WERI-Rb-1 (cell line): ENCODE results near the gene MBP.

ENCODE experiments used
- DNase-seq: peaks from one replicate; pipeline ENCODE4 v3.0.0-alpha.2; 2020
- H3K27ac ChIP-seq: fragments of 250-450 bp; sonication (Bioruptor Pico); 2 replicates; pipeline ENCODE4 v1.5.1; 2020; ENCODE audit warnings: mild to moderate bottlenecking, moderate library complexity
- H3K27me3 ChIP-seq: fragments of 250-450 bp; sonication (Bioruptor Pico); 2 replicates; pipeline ENCODE4 v1.5.1; 2021; ENCODE audit warnings: mild to moderate bottlenecking, low read depth, moderate library complexity; ENCODE audit not compliant: insufficient read depth, severe bottlenecking
- H3K36me3 ChIP-seq: fragments of 250-450 bp; sonication (Bioruptor Pico); 2 replicates; pipeline ENCODE4 v1.5.1; 2020; ENCODE audit warnings: mild to moderate bottlenecking, moderate library complexity
- H3K4me3 ChIP-seq: 2 replicates; pipeline ENCODE4 v1.5.1; 2011; ENCODE audit warnings: low read depth, mild to moderate bottlenecking, control low read depth, low read length
- H3K9me3 ChIP-seq: fragments of 250-450 bp; sonication (Bioruptor Pico); 2 replicates; pipeline ENCODE4 v1.5.1; 2021; ENCODE audit warnings: mild to moderate bottlenecking, moderate library complexity; ENCODE audit not compliant: severe bottlenecking
- TF ChIP-seq, protein P1 (sequence below): IDR thresholded peaks from 2 replicates; pipeline ENCODE4 v1.5.1; 2011; ENCODE audit warnings: low read depth, mild to moderate bottlenecking, control low read depth, inconsistent platforms, low read length

MBP gene

DNA sequence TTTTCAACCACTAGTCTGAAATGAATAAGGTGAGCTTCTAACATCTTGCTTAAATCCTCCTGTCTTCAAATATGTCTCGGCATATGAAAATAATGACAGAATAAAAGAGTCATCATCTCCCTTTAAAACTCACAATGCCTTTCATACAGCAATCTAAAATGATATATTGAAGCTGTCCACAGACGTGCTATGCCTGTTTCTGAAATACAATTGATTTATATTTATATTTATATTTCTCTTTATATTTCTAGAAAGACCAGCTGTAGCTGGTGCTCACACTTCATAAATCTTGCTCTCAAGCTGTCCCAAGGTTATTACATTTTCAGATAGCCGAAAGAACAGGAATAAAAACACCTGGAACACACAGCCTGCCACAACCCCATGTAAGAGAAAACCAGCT is 11.1 kb downstream of the MBP start:
- Histone ChIP-seq H3K36me3 (no peaks in the 10 kb centered on the region), H3K4me3 (no peak overlapping the region), H3K9me3 (peaks cover 2% of the 10 kb centered on the region), H3K27me3 (no peaks in the 10 kb centered on the region), H3K27ac (no peak overlapping the region)
- no peak for DNase-seq
- TF ChIP-seq, protein P1, sequence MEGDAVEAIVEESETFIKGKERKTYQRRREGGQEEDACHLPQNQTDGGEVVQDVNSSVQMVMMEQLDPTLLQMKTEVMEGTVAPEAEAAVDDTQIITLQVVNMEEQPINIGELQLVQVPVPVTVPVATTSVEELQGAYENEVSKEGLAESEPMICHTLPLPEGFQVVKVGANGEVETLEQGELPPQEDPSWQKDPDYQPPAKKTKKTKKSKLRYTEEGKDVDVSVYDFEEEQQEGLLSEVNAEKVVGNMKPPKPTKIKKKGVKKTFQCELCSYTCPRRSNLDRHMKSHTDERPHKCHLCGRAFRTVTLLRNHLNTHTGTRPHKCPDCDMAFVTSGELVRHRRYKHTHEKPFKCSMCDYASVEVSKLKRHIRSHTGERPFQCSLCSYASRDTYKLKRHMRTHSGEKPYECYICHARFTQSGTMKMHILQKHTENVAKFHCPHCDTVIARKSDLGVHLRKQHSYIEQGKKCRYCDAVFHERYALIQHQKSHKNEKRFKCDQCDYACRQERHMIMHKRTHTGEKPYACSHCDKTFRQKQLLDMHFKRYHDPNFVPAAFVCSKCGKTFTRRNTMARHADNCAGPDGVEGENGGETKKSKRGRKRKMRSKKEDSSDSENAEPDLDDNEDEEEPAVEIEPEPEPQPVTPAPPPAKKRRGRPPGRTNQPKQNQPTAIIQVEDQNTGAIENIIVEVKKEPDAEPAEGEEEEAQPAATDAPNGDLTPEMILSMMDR: no peak

DNA sequence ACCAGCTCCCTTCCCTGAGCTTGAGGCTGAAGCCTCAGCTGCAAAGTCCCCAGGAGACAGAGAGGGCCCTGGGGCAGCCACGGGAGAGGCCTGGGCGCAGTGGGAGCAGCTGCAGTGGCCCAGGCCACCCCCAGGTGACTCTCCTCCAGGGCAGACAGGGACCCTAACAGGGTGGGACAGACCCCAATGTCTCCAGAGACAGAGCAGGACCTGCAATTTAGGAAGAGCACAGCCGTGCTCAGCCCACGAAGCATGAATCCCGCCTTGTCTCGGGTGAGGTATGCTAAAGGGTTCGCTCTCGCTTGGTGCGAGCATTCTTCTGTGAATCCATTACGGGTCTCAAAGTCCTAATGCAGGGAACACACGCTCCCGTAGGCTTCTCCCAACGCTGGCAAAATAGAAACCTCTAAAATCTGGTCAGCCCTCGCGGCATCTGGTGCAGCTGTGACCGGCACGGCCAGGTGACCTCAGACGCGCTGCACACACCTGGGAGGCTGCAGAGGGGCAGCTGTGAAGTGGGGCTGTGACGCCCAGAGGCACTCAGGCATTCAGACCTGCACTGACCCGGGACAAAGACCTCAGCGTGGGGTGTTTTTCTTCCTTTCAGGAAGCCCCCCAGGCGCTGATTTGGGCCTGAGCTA is 12.6 kb downstream of the MBP start:
- H3K9me3 ChIP-seq: peaks cover 2% of the 10 kb centered on the region
- TF ChIP-seq, protein P1: no peak
- DNase-seq: no peak
- no peak overlapping the region for H3K27ac ChIP-seq
- no peaks in the 10 kb centered on the region for H3K36me3 ChIP-seq
- H3K4me3 ChIP-seq: no peak overlapping the region
- H3K27me3 ChIP-seq: no peaks in the 10 kb centered on the region

DNA sequence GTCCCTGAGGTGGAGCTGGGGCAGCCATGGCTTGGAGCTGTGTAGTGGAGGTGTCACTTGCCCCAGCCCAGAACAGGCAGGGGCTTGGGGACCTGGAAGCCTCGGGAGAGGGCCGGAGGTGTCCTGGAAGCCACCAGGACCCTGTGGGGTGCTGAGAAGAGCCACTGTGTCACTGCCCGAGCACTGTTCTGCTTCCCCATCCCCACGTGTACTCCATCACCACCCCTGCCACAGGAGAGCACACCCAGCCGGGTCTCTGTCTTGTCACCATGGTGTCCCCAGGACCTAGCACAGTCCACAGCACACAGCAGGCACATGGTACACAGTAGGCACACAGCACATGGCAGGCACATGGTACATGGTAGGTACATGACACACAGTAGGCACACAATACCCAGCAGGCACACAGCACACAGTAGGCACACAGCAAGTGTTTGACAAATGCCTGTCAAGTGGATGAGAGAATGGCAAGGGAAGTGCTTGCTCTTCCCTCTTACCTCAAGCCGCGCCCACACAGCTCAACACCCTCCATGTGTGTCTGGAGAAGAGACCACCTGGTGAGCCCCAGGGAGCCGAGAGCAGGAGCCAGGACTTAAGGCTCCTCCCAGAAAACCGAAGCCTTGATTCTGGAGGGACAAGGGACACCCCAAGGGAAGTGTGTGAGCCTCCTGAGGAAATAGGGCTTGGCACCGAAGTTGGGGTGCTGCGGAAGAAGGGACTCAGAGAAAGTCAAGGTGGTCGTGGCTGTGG is 13.3 kb downstream of the MBP start:
- TF ChIP-seq, protein P1: no peak
- Histone ChIP-seq H3K27ac (no peak overlapping the region), H3K36me3 (no peaks in the 10 kb centered on the region), H3K4me3 (no peak overlapping the region), H3K9me3 (peaks cover 2% of the 10 kb centered on the region), H3K27me3 (no peaks in the 10 kb centered on the region)
- no peak for DNase-seq

DNA sequence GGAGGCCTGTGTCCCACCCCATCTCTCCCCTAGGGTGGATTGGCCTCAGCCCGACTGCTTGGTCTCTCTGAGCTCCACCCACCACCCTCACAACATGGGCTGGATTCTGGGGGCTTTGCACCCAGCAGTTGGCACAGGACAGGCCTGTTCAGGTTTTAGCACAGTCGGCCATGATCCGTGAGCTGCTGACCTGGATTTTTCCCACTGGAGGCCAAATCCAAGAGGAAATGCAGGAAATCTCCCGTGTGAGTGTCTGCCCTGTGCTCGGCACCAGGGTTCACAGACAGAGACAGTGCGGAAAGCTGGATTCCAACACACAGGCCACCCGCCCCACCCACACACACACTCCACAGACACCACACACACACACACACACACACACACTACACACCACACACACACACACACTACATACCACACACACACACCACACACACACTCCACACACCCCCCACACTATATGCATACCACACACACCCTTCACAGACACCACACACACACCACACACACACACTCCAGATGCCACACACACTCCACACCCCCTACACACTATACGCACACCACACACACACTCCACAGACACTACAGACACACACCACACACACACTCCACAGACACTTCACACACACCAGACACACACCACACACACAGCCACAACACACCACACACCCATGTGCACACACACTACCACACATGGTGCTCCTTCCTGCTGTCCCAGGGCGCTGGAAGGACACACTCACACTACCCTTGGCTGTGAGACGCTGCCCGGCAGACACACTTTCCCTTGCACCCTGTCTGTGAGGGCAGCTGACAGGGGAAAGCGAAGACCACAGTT is 14.1 kb downstream of the MBP start:
- Histone ChIP-seq H3K4me3 (no peak overlapping the region), H3K27me3 (no peaks in the 10 kb centered on the region), H3K27ac (no peak overlapping the region), H3K36me3 (no peaks in the 10 kb centered on the region), H3K9me3 (peaks cover 2% of the 10 kb centered on the region)
- TF ChIP-seq, protein P1: no peak
- no peak for DNase-seq

DNA sequence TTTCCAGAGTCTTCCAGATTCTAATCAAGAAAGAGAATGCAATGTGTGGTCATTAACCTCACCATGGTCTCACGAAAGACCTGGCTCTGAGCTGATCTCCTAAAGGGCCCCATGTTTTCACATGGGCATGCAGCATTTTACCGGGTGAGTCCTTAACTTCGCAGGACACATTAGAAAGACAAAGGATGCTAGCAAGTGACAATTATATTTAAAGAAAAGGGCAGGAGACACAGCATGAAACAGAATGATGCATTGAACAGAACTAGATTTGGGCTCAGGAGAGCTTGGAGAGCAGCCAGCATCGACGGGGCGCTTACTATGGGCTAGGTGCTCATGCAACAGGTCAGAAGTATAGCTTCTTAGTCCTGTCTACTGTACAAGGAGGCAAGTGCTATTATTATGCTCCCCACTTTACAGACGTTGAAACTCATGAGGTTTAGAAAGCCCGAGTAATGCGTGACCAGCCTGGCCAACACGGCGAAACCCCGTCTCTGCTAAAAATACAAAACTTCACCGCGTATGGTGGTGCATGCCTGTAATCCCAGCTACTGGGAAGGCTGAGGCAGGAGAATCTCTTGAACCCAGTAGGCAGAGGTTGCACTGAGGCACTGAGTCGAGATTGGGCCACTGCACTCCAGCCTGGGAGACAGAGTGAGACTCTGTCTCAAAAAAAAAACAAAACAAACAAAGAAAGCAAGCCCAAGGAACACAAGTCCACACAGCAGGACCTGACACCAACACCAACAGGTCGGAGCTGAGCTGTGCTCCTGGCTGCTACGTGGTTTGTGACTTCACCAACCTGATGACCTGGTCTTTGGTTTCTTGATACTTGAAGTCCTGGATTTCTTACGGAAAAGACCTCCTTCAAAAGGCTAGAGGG is 16.1 kb downstream of the MBP start:
- DNase-seq: no peak
- H3K27me3 ChIP-seq: no peaks in the 10 kb centered on the region
- no peak overlapping the region for H3K4me3 ChIP-seq
- H3K27ac ChIP-seq: no peak overlapping the region
- H3K36me3 ChIP-seq: no peaks in the 10 kb centered on the region
- TF ChIP-seq, protein P1: no peak
- H3K9me3 ChIP-seq: peaks cover 2% of the 10 kb centered on the region
